HEK293 (cell line): ENCODE data around the gene TRIM66.
"Not testable (repeated sequence)": the region's sequence is repeated elsewhere in the genome, so short reads cannot be mapped to it uniquely, and the experiment has no call there.

ENCODE experiments used
- SP2 ChIP-seq: fragments of 450-650 bp; formaldehyde crosslinking; IDR thresholded peaks from 2 replicates; pipeline ENCODE4 v1.5.1; 2016; ENCODE audit warnings: missing biosample characterization, missing genetic modification characterization
- ZNF549 ChIP-seq: fragments of 450-650 bp; IDR thresholded peaks from 2 replicates; pipeline ENCODE4 v1.5.1; 2018; ENCODE audit warnings: missing biosample characterization, missing genetic modification characterization, mild to moderate bottlenecking, inconsistent platforms, moderate library complexity
- TF ChIP-seq, protein P1 (sequence below): fragments of 450-650 bp; formaldehyde crosslinking; IDR thresholded peaks from 2 replicates; pipeline ENCODE4 v1.5.1; 2017; ENCODE audit warnings: missing biosample characterization, mild to moderate bottlenecking, missing genetic modification characterization, moderate library complexity
- TF ChIP-seq, protein P2 (sequence below): fragments of 450-650 bp; formaldehyde crosslinking; IDR thresholded peaks from 2 replicates; pipeline ENCODE4 v1.5.1; 2016; ENCODE audit warnings: missing biosample characterization, missing genetic modification characterization

DNA sequence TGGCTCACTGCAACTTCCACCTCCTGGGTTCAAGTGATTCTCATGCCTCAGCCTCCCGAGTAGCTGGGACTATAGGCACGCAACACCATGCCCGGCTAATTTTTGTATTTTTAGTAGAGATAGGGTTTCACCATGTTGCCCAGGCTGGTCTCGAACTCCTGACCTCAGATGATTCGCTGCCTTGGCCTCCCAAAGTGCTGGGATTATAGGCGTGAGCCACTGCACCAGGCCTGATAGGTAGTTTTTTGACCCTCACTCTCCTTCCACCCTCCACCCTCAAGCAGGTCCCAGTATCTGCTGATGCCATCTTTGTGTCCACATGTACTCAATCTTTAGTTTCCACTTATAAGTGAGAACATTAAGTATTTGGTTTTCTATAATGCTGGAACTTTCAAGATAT is 12.4 kb downstream of the TRIM66 start:
- TF ChIP-seq, protein P1, sequence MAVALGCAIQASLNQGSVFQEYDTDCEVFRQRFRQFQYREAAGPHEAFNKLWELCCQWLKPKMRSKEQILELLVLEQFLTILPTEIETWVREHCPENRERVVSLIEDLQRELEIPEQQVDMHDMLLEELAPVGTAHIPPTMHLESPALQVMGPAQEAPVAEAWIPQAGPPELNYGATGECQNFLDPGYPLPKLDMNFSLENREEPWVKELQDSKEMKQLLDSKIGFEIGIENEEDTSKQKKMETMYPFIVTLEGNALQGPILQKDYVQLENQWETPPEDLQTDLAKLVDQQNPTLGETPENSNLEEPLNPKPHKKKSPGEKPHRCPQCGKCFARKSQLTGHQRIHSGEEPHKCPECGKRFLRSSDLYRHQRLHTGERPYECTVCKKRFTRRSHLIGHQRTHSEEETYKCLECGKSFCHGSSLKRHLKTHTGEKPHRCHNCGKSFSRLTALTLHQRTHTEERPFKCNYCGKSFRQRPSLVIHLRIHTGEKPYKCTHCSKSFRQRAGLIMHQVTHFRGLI (tag by site-specific recombination) = not testable (repeated sequence)
- not testable (repeated sequence) for TF ChIP-seq ZNF549; SP2 (tag by site-specific recombination)
- TF ChIP-seq, protein P2, sequence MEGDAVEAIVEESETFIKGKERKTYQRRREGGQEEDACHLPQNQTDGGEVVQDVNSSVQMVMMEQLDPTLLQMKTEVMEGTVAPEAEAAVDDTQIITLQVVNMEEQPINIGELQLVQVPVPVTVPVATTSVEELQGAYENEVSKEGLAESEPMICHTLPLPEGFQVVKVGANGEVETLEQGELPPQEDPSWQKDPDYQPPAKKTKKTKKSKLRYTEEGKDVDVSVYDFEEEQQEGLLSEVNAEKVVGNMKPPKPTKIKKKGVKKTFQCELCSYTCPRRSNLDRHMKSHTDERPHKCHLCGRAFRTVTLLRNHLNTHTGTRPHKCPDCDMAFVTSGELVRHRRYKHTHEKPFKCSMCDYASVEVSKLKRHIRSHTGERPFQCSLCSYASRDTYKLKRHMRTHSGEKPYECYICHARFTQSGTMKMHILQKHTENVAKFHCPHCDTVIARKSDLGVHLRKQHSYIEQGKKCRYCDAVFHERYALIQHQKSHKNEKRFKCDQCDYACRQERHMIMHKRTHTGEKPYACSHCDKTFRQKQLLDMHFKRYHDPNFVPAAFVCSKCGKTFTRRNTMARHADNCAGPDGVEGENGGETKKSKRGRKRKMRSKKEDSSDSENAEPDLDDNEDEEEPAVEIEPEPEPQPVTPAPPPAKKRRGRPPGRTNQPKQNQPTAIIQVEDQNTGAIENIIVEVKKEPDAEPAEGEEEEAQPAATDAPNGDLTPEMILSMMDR = not testable (repeated sequence)
